Activated CD4-positive, alpha-beta T cell treated with anti-CD3 and anti-CD28 coated beads, Interleukin-2, amount 50 U/mL, for 1 hour (primary cell): ENCODE results near the gene CBARP.
"Not testable (repeated sequence)": the region's sequence is repeated elsewhere in the genome, so short reads cannot be mapped to it uniquely, and the experiment has no call there.

Experiments used
- DNase-seq: peaks from one replicate; pipeline ENCODE4 v3.0.0-alpha.2; 2020

CBARP gene

DNA sequence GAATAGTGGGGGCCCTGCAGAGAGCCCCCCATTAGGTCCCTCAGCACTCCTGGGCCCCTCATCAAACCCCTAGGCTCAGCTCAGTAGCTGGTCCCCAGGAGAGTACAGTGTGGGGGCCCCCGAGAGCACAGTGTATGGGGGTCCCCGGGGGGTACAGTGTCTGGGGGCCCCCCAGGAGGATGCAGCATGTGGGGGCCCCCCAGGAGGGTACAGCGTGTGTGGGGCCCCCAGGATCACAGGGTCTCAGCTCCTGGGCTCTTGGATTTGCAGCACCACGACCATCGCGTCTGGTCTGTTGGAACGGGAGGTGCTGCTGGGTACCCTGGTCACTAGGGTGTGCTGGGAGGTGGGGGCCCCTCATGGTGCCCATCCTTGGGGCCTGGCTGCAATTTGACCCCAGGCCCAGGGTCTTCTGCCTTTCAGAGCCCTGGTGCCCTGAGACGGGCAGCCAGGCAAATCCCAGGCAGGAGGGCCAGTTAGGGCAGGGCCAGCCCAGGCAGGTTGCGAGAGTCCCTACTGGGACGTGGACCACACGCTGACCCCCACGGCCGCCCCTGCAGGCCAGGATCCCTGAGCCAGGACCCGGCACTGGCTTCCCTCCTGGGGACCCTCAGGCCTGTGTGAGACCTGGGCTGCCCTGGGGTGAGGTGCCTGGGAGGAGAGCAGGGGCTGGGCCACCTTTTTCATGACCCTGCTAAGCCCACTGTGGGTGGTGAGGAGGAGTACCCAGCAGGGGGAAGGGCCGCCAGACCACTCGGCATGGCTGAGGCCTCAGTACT lies 13.6 kb downstream of the CBARP start:
- DNase-seq, result no peak

DNA sequence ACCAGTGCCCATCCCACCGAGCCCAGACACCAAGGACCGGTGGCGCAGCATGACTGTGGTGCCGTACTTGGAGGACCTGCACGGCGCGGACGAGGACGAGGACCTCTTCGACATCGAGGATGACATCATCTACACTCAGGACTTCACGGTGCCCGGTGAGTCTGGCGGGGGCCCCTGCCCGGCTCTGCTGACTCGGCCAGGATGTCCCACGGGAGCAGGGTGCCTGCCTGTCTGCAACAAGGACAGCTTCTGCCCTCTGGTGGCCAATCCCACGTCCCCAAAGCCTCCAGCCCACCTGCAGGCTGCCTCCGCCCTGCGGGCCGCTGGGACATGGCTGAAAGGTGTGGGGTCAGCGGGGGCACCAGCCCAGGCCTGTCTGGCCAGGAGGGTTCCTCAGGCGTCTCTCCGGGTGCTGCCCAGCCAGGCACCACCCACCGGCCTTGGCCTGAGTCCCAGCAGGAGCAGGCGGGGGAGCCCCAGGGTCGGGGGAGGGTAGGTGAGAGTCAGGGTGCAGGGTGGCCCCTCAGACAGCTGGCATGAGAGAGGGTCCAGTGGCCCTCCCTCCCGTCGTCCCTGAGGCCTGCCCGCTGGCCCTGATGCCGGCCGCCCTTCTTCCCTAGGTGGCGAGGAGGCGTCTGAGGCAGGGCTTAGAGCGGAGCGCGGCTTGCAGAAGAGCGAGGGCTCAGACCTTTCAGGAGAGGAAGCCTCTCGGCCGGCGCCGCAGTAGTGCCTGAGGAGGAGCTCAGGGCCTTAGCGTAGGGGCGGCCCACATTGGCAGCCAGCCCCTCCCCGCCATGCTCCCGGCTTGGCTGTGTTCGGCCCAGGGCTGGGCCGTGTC lies 14.6 kb downstream of the CBARP start:
- DNase-seq, result no peak

DNA sequence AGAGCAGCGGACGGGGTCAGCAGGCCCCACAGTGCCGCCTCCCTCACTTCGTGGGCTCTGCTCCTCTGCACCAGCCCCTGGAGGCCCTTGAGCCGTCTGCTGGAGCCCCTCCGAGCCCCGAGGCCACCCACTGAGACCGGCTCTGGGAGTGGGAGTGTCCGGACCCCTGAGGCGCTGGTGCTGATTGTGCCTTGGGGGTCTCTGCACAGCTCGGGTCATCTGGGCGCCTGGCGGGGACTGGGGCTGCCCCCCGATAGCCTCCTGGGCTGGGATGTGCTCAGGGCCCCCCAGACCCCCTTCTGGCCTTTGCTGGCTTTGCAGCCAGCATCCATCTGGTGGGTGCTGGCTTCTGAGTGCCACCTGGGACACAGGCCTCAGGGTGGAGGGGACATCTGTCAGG lies 15.4 kb downstream of the CBARP start:
- DNase-seq, result no peak

DNA sequence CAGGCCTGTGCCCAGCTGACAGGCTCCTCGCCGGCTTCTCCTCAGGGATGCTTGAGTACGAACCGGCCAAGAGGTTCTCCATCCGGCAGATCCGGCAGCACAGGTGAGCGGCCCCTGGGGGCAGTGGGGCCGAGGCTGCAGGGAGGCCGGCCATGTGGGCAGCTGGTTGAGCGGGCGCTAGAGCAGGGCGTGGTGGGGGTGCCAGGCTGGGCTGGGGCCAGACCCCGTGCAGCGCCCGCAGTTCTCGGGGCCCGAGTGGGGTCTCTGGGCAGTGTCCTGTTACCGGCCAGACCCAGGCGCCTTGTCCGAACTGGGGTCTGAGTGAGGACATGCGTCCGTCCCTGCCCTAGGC lies 15.9 kb downstream of the CBARP start:
- DNase-seq, result no peak

DNA sequence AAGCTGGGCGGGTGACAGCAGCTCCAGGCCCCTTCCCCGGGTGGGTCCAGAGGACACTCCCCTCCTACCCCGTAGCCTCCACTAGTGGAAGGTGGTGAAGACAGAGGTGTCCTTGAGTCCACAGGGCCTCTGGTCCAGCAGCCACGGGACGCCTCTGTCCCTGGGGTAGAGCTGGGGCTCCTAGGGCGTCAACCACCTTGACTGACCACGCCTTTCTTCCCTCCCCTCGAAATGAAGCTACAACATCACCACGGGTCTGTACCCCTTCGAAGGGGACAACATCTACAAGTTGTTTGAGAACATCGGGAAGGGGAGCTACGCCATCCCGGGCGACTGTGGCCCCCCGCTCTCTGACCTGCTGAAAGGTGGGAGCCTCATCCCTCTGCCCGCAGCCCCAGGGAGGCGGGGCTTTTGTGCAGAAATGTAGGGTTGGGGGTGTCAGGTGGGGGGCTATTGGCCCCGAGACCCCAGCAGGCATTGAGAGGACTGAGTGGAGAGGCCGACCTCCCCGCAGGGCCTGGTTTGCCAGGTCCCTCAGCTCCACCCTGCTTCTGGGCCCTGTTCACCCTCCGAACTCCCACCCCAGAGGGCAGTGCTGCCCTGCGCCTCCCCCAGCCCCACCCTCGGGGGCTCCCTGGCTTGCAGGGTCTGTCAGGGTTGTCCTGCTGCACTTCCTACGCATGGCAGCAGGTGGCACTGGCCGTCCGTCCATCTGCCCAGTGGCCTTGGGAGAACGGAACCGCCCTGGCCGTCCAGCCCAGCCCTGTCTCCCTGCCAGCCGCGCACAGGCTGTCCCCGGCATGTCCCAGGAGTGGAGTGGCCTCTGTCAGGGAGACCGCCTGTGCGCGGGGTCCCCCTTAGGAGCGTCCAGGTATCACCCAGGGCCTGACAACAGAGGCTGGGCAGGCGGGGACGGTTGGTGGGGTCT lies 16.6 kb downstream of the CBARP start:
- no peak for DNase-seq

DNA sequence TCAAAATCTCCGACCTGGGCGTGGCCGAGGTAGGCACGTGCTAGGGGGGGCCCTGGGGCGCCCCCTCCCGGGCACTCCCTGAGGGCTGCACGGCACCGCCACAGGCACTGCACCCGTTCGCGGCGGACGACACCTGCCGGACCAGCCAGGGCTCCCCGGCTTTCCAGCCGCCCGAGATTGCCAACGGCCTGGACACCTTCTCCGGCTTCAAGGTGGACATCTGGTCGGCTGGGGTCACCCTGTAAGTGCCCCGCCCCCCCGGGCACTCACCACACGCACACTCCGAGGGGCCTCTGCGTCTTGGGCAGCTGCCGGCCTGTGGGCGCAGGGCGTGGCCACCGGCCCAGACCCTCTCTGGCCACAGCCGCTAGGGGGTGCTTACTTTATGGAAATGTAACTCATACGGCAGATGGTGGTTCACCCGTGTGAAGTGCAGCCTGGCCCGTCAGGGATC lies 17.3 kb downstream of the CBARP start:
- DNase-seq, result no peak

DNA sequence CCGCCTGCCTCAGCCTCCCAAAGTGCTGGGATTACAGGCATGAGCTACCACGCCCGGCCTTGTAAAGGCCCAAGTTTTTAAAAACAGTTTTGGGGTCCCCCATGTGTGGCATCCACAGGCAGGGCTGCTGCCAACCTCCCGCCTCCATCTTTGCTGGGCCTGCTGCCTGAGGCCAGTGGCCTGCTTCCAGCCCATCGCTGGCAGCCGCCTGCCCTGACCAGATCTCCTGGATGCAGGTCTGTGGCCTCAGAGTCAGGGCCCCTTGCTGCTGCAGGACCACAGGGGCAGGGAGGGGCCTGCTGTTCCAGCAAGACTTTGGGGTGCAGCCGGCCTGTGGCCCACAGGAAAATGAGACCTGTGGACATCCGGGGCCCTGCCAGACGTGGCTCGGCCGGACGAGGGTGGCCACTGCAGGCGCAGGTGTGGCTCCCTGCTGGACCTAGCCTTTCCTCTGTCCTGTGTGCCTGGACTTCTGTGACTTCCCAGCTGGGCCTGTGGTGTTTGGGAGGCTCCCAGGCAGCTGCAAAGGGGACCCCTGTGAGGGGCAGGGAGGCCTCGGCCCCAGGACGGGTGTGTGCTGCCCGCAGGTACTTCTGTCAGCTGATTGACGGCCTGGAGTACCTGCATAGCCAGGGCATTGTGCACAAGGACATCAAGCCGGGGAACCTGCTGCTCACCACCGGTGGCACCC lies 17.9 kb downstream of the CBARP start:
- DNase-seq, result no peak

DNA sequence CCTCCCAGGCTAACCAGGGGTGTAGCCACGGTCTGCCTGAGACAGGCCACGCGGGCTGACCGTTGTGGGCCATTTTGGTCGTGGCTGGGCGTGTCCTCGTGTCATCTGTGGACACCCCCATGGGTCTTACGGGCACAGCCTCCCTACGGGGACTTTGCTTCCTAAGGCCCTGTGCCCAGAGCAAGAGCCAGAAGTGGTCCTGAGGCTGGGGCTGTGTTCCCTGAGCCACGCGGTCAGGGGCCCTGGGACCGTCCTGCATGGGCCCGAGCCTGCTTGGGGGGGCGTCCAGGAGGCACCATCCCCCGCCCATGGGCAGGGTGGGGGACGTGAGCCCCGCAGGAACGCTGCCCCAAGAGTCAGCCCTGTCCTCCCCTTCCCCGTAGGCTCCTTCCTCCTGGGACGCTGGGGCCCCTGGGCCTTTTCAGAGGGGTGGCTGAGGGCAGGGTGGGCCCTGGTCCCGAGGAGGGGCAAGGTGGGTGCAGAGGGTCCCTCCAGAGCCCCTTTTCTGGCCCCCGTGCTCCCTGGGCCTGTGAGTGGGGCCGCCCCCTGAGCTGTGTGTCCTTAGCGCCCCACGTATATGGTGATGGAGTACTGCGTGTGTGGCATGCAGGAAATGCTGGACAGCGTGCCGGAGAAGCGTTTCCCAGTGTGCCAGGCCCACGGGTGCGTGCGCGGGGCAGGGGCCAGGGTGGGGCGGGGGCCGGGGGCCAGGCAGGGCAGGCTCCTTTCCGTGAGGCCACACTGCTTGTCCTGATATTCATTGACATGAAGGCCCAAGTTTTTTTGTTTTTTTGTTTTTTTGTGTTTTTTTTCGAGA lies 18.8 kb downstream of the CBARP start:
- no peak for DNase-seq

DNA sequence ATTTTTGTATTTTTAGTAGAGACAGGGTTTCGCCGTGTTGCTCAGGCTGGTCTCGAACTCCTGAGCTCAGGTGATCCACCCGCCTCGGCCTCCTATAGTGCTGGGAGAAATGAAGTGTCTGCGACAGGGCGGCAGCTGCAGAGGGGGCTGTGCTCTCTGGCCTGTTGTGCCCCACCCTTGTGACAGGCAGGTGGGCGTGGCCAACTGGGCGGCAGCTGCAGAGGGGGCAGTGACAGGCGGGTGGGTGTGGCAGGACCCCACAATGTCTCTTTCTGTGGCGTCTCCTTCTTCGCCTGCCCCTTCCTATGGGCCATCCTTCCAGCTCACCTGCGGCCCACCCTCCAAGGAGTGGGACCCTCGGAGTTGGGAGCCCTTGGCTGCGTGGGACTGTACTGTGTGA lies 20.4 kb downstream of the CBARP start:
- DNase-seq, result no peak

DNA sequence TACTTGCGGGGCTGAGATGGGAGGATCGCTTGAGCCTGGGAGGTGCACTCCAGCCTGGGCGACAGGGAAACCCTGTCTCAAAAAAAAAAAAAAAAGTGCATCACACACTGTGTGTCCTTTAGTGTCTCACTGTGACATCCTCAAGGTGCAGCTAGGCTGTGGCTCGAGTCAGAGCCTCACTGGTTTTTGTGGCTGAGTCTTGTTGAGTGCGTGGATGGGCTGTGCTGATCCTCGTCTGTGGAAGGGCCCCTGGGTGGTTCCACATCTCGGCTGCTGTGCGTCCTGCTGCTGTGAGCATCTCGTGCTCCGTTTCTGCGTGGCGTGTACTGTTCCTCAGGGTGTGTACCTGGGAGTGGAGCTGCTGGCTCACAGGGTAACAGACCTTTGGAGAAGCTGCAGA lies 21.0 kb downstream of the CBARP start:
- DNase-seq, result no peak

DNA sequence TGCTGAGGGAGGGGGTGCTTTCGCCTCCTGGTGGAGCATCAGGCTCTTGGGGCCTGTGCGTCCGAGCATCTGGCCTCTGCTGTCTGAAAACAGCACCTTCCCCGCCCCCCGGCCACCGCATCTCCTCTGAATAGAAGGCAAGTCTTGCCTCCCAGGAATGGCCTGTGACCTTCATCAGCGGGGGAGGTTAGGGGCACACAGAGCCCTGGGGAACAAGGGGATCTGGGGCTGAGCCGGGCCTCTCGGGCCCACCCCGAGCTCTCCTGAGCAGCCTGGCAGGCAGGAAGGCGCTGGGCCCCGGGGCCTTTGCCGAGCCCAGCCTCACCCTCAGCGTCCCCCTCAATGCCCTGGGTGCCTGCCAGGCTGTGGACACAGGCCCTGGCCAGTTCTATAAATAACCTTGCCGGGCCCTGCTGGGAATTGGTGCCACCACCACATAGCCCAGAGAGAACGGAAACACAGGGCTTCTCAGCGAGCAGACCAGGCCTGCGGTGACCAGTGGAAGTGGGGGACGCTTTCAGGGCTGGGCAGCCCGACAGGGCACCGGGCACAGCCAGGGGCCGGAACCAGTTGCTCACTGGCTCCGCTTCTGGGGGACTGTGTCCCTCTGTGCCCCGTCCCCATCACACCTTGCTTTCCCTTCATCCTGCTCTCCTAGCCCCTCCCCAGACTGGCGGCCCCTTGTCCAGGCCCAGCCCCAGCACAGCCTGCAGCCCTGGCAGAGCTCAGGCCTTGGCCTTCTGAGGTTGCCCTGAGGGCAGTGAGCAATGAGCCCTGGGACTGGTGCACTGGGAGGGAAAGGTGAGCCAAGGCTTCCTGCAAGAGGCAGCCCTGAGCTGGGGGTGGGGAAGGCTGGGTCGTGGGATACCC lies 22.7 kb downstream of the CBARP start:
- no peak for DNase-seq

DNA sequence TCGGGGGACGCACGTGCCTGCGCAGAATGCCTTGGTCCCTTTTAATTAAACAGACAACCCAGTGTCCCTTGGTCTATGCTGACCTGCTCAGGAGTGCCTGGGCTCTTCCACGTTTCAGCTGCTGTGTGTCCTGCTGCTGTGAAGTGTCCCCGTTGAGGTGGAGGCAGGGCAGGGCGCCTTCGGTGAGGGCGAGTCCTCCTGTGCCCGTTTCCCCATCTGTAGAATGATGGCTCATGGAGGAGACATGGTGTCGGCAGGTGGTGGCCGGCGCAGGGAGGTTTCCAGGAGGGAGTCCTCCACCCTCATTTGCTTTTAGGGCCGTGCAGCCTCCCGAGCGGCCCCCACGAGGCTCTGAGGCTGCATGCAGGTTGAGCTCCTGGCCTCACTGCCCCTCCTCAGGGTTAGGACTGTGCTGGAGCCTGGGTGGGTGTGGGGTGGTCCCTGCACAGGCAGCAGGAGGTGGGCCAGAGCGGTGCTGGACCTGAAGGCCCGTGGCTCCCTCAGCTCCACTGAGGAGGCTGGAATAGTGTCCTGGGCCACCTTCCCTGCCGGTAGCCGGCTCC lies 23.4 kb downstream of the CBARP start:
- DNase-seq, result no peak

DNA sequence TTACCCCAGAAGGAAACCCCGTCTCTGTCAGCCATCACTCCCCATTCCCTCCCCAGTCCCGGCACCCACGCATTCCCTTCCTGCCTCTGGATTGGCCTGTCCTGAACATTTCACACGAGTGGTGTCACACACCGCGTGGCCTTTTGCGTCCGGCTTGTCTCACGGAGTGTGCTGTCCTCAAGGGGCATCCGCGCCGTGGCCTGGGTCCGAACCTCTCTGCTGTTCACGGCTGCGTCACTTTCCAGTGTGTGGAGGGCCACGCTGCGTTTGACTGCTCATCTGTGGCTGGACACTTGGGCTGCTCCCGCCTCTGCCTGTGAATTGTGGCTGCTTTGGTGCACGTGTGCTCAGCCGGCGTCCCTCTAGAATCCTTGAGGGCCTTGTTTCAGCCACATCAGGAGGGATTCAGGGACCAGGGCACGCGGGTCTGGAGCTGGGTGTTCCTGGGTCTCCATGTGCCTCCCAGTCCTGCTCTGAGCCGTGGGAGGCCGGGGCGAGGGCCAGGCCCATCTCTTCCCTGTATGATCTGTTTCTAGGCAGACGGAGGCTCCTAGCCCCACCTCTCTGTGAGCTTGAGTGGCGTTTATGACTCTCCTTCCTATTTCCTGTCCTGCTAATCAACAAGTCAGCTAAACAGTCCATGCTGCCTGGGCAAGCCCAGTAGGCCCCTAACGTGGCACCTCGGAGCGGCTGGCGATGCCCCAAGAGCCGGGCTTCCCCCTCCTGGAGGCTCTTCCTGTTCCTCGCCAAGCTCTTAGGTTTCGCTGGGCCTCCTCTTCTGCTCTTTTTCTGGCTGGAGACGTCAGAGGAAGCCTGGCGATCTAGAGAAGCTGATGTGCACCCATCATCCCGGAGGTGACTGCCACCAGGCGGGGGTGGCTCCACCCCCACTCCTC lies 24.2 kb downstream of the CBARP start:
- DNase-seq, result peak; percentile 51

DNA sequence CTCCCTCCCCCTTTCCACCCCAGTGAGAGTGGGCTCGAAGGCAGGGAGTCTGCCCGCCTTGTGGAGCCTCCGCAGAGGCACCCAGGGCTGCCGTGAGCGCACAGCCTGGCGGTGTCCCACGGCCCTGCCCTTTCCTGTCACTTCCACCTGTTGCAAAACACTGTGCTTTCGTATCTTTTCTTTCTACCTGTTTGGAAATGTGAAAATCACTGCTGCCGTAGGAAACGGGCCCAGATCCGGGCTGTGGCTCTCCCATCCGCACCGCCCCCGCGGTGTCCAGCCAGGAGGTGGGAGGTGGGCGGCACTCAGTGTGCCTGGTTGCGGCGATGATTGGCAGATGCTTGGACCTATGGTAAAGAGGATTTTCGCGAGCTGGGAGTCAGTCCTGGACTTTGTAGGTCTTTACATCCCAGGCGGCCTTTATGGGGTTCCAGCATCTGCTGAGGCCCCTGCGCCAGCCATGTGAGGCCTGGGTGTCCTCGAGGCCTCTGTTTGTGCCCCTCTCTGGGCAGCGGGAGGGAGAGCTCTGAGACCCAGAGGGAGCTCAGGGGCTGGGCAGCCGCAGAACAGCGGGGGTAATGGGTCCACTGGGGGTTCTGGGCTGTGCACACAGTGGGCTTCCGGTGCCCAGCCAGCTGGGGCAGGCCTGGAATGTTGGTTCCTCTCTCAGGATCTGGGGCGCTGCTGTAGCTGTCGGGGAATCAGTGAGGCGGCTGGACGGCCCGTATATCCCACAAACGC lies 26.1 kb downstream of the CBARP start:
- DNase-seq, result no peak

DNA sequence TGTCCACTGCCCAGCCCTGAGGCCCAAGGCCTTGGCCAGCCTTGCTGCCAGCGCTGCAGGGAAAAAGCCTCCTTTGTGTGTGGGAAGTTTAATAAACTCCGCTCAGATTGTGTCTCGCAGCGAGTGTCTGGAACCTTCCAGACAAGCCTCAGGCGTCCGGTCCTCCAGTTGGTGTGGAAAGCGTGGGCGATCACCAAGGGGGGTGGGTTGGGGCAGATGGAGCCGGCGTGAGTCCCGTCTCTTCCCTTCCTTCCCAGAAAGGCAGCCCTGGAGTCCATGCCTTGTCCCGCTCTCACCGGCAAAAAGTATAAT lies 27.6 kb downstream of the CBARP start:
- no peak for DNase-seq

DNA sequence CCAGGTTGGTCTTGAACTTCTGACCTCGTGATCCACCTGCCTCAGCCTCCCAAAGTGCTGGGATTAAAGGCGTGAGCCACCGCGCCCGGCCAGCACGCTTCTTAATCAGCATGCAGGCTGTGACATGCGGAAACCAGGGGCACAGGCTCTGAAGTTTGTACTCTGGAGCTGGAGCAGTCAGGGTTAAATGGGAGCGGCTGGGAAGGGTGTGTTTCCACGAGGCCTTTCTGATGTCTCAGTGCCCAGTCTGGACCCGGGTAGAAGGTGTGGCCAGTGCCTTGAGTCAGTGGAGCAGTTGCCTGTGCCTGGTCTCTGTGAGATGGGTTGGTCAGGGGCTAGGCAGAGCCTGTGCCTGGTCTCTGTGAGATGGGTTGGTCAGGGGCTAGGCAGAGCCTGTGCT lies 29.0 kb downstream of the CBARP start:
- not testable (repeated sequence) for DNase-seq

DNA sequence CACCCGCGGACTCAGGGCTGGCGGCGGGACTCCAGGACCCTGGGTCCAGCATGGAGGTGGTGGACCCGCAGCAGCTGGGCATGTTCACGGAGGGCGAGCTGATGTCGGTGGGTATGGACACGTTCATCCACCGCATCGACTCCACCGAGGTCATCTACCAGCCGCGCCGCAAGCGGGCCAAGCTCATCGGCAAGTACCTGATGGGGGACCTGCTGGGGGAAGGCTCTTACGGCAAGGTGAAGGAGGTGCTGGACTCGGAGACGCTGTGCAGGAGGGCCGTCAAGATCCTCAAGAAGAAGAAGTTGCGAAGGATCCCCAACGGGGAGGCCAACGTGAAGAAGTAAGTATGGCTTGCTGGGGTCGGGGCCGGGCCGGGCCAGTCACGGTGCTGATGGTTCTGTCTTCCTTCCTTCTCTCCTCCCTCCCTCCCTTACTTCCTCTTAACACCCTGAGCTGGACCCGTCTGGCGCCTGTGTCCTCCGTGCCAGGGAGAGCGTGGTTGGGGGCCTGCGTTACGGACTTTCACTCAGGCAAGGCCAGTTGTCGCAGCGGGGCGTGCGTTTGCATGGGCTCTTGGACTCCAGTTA lies 30.8 kb downstream of the CBARP start:
- DNase-seq, result peak; percentile 29

DNA sequence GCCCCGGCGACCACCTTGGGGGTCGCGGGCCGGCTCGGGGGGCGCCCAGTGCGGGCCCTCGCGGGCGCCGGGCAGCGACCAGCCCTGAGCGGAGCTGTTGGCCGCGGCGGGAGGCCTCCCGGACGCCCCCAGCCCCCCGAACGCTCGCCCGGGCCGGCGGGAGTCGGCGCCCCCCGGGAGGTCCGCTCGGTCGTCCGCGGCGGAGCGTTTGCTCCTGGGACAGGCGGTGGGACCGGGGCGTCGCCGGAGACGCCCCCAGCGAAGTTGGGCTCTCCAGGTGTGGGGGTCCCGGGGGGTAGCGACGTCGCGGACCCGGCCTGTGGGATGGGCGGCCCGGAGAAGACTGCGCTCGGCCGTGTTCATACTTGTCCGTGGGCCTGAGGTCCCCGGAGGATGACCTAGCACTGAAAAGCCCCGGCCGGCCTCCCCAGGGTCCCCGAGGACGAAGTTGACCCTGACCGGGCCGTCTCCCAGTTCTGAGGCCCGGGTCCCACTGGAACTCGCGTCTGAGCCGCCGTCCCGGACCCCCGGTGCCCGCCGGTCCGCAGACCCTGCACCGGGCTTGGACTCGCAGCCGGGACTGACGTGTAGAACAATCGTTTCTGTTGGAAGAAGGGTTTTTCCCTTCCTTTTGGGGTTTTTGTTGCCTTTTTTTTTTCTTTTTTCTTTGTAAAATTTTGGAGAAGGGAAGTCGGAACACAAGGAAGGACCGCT lies 31.5 kb downstream of the CBARP start:
- DNase-seq, result no peak
